SK-N-SH (cell line): ENCODE data around the gene TTC28.

Experiments
- CTCF ChIP-seq: fragments of 200-600 bp; sonication (generic); IDR thresholded peaks from 2 replicates; pipeline ENCODE4 v1.6.1; 2017; ENCODE audit warnings: antibody characterized with exemption, mild to moderate bottlenecking, moderate library complexity
- MXI1 ChIP-seq: IDR thresholded peaks from 2 replicates; pipeline ENCODE4 v1.6.1; 2012; ENCODE audit warnings: mild to moderate bottlenecking, low read depth, low read length, improper control_type of control experiment
- SMC3 ChIP-seq: IDR thresholded peaks from 2 replicates; pipeline ENCODE4 v1.6.1; 2012; ENCODE audit warnings: low read depth, low read length, improper control_type of control experiment
- TAF1 ChIP-seq: IDR thresholded peaks from 2 replicates; pipeline ENCODE4 v1.6.1; 2012; ENCODE audit warnings: low read depth, mild to moderate bottlenecking, low read length, moderate library complexity, borderline replicate concordance

GRCh38 chr22:28105413-28105812 is 574.2 kb downstream of the TTC28 start:
- TF ChIP-seq SMC3 (no peak), CTCF (no peak), TAF1 (no peak), MXI1 (no peak)
